ENCODE data around the gene AEBP1. TPM values are rescaled to one million over a fixed set of nuclear protein-coding genes. Genes with fewer than 3 reads are reported as not detected.

The AEBP1 gene
- total RNA-seq, 4 donors from 2014 or later: 38.9 to 151 (median 57.6) TPM

DNA sequence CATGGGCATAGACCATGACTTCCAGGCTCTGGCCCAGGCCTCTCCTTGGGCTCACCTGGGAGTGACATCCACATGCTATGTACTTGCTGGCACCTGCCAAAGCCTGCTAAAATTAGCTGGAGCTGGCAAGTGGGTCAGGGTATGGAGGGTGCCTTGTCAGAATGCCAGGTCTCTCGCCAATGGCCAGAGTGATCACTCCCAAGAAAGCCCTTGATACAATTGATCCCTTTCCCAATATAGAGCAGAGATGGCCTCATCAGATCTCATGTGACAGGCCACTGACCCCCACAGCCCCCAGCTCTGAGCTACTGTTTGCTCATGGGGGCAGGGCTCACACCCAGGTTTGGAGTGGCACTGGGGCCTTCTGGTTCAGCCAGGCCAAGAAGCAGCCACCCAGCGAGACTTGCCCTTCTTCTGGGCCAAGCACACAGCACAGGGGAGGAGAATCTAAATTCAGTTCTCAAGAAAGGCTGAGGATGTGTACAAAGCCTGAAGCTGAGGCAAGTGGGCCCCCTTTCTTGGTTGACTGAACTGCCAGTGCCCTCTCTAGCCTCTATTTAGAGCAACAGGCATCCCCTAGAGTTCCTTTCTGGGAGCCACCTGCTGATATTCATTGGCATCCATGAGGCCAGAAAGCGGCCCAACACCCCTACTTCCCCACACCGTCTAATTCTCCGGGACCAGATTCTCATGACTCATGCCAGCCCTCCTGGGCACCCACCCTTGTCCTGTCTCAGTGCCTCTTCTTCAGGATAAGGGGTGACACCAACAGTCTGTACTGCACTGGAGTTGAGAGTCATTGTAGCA, 55.9 kb downstream of the AEBP1 start:
- H3K9me3 ChIP-seq: no peaks in the 10 kb centered on the region
- no peaks in the 10 kb centered on the region for H3K36me3 ChIP-seq
- no peaks in the 10 kb centered on the region for H3K27me3 ChIP-seq
- no peak overlapping the region for H3K4me3 ChIP-seq (replicated peaks in 1 of 3)
- TF ChIP-seq, protein P1, sequence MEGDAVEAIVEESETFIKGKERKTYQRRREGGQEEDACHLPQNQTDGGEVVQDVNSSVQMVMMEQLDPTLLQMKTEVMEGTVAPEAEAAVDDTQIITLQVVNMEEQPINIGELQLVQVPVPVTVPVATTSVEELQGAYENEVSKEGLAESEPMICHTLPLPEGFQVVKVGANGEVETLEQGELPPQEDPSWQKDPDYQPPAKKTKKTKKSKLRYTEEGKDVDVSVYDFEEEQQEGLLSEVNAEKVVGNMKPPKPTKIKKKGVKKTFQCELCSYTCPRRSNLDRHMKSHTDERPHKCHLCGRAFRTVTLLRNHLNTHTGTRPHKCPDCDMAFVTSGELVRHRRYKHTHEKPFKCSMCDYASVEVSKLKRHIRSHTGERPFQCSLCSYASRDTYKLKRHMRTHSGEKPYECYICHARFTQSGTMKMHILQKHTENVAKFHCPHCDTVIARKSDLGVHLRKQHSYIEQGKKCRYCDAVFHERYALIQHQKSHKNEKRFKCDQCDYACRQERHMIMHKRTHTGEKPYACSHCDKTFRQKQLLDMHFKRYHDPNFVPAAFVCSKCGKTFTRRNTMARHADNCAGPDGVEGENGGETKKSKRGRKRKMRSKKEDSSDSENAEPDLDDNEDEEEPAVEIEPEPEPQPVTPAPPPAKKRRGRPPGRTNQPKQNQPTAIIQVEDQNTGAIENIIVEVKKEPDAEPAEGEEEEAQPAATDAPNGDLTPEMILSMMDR (IDR thresholded peaks at IDR 0.05): no peak
- no peak for TF ChIP-seq POLR2A (IDR thresholded peaks at IDR 0.05)
- H3K27ac ChIP-seq: peak overlapping the region in 2 of 3 donors; percentile 5 to 31
- peak; percentile 76 to 78 for DNase-seq
- WGBS, 2 donors: 67 to 70% methylated on average over 4 to 5 of the region's 5 CpGs
- intact Hi-C loops (cut with DNase I): no loop called here
- peaks cover 8 to 31% of the 10 kb centered on the region in 2 donors for H3K4me1 ChIP-seq

DNA sequence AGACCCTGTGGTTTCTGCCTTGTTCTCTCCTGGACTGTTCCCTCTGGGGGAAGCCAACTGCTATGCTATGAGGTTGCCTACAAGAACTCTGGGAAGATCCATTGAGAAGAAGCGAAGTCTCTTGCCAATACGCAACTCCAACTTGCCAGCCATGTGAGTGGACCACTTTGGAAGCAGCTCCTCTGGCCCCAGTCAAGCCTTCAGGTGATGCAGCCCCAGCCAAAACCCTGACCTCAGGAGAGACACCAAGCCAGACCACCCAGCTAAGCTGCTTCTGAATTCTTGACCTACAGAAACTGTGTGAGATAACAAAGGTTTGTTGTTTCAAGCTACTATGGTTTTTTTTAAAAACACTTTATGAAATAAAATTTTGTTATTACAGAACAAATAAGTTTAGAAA, 57.2 kb downstream of the AEBP1 start:
- no peak for TF ChIP-seq POLR2A (IDR thresholded peaks at IDR 0.05)
- no peak overlapping the region for H3K27ac ChIP-seq
- DNase-seq: no peak
- H3K4me3 ChIP-seq (replicated peaks in 1 of 3): no peak overlapping the region
- peaks cover 8 to 31% of the 10 kb centered on the region in 2 donors for H3K4me1 ChIP-seq
- no peaks in the 10 kb centered on the region for H3K36me3 ChIP-seq
- H3K9me3 ChIP-seq: no peaks in the 10 kb centered on the region
- no peaks in the 10 kb centered on the region for H3K27me3 ChIP-seq
- intact Hi-C loops (cut with DNase I): no loop called here
- WGBS, 2 donors: 95 to 96% methylated on average over 2 of the region's 2 CpGs

- peaks cover 8 to 31% of the 10 kb centered on the region in 2 donors for H3K4me1 ChIP-seq
- no peaks in the 10 kb centered on the region for H3K36me3 ChIP-seq
- no peak overlapping the region for H3K27ac ChIP-seq
- no peaks in the 10 kb centered on the region for H3K9me3 ChIP-seq
- intact Hi-C loops (cut with DNase I): no loop called here
- TF ChIP-seq, protein P1 (IDR thresholded peaks at IDR 0.05): no peak
- no peak for TF ChIP-seq POLR2A (IDR thresholded peaks at IDR 0.05)
- H3K4me3 ChIP-seq (replicated peaks in 1 of 3): no peak overlapping the region
- 83% methylated on average over 4 of the region's 4 CpGs for WGBS, 2 donors
- H3K27me3 ChIP-seq: no peaks in the 10 kb centered on the region
- DNase-seq: no peak
These were observed 58.0 kb downstream of the AEBP1 start for GRCh38 chr7:44162179-44162578.

DNA sequence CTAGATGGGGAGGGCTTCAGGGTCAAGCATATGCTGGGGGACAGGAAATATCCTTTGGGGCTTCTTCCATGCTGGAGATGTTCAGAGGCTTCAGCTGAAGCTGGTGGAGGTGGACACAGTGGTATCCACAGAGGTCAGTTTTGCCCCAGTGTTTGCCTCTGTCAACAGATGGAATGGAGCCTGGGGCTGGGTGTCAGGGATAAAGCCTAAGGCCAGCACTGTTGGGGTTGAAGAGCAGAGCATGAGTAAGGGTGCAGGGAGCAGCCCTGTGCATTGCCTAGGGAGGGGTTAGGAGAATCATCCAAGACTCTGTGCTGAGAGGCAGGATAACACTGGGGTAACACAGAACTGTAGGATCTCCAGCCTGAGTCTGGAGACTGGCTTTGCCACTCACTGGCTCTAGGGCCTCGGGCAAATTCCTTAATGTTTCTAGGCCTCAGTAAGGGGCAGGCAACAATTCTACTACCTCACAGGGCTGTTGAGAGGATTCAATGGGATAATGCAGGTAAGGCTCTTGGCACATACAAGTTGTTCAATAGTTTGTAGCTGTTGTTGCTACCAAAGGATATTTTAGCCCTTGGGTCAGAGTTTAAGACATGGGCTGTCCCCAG, 58.7 kb downstream of the AEBP1 start:
- no peak for DNase-seq
- no peaks in the 10 kb centered on the region for H3K9me3 ChIP-seq
- 56 to 71% methylated on average over 1 of the region's 1 CpG for WGBS, 2 donors
- no peak overlapping the region for H3K4me3 ChIP-seq (replicated peaks in 1 of 3)
- H3K27ac ChIP-seq: no peak overlapping the region
- no peak for TF ChIP-seq POLR2A (IDR thresholded peaks at IDR 0.05)
- TF ChIP-seq, protein P1 (IDR thresholded peaks at IDR 0.05): no peak
- intact Hi-C loops (cut with DNase I): no loop called here
- H3K4me1 ChIP-seq: peaks cover 8 to 31% of the 10 kb centered on the region in 2 donors
- H3K36me3 ChIP-seq: no peaks in the 10 kb centered on the region
- H3K27me3 ChIP-seq: no peaks in the 10 kb centered on the region

DNA sequence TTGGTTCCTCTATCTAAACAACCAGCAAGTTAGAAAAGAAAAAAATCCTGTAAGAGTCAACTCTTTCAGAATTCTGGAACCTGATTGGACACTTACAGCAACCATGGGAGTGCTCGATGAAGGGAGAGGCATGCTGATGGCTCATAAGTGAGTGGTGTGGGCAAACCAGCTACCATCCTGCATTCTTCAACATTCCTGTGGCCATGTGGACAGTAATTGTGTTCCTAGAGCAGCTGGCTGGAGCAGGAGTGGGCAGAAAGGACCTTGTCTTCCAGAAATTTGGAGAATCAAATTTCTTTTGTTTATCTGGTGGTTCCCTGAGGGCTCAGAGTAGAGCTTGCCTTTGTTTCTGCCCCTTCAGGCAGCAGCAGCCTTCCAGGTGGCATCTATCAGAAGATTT, 59.4 kb downstream of the AEBP1 start:
- DNase-seq: peak; percentile 39 to 49
- Histone ChIP-seq H3K4me3 (replicated peaks in 1 of 3) (no peak overlapping the region), H3K36me3 (no peaks in the 10 kb centered on the region), H3K4me1 (peaks cover 8 to 26% of the 10 kb centered on the region in 2 donors), H3K27me3 (no peaks in the 10 kb centered on the region), H3K9me3 (no peaks in the 10 kb centered on the region), H3K27ac (no peak overlapping the region)
- 7 to 36% methylated on average over 1 of the region's 1 CpG for WGBS, 2 donors
- TF ChIP-seq POLR2A (IDR thresholded peaks at IDR 0.05): no peak
- TF ChIP-seq, protein P1 (IDR thresholded peaks at IDR 0.05): no peak
- intact Hi-C loops (cut with DNase I): no loop called here

Small RNAs within 50 kb of the gene (microRNA-seq; reads per million reads assigned to microRNA genes)
- gene MIR6838: 1.1 reads per million

Small RNAs within 50 kb of the gene (small RNA-seq; reads per million reads assigned to genes)
- not detected for gene RNA5SP230

Other genes with a start within 250 kb of the AEBP1 start
- 100 to 1,000 TPM in 1 of 4 donors, 10 to 100 TPM in 3; 52.2 to 110 (median 88.7) TPM for gene MRPS24, start 234.8 kb upstream of the AEBP1 start, total RNA-seq
- gene URGCP, start 197.7 kb upstream of the AEBP1 start, total RNA-seq: 10 to 100 TPM; 33.2 to 51.6 (median 41.0) TPM
- 10 to 100 TPM; 28.2 to 50.4 (median 31.1) TPM for gene UBE2D4, start 177.9 kb upstream of the AEBP1 start, total RNA-seq
- not detected for gene SPDYE1, start 106.4 kb upstream of the AEBP1 start, total RNA-seq
- 100 to 1,000 TPM; 108 to 165 (median 138) TPM for gene DBNL, start 59.6 kb upstream of the AEBP1 start, total RNA-seq
- gene PGAM2, start 38.8 kb upstream of the AEBP1 start, total RNA-seq: 10 to 100 TPM in 2 of 4 donors, 1 to 10 TPM in 2; 2.2 to 28.0 (median 9.1) TPM
- 10 to 100 TPM; 51.1 to 85.0 (median 58.2) TPM for gene POLM, start 21.8 kb upstream of the AEBP1 start, total RNA-seq
- 10 to 100 TPM; 48.8 to 65.8 (median 55.1) TPM for gene POLD2, start 19.2 kb downstream of the AEBP1 start, total RNA-seq
- not detected for gene MYL7, start 37.0 kb downstream of the AEBP1 start, total RNA-seq
- gene GCK, start 85.1 kb downstream of the AEBP1 start, total RNA-seq: under 1 TPM in 2 of 4 donors, not detected in 2; 0.22 to 0.73 TPM
- gene YKT6, start 96.6 kb downstream of the AEBP1 start, total RNA-seq: 10 to 100 TPM; 51.7 to 90.0 (median 60.2) TPM
- gene CAMK2B, start 221.2 kb downstream of the AEBP1 start, total RNA-seq: 10 to 100 TPM in 3 of 4 donors, 1 to 10 TPM in 1; 7.0 to 19.3 (median 18.5) TPM